HG02623 (cell line): Measurements from ENCODE around the gene FAM131A.

ENCODE experiments used
- ATAC-seq: cut with Tn5 transposase; IDR thresholded peaks from one replicate; pipeline ENCODE4 v1.9.1; 2021; ENCODE audit warnings: moderate library complexity; ENCODE audit not compliant: unreplicated experiment

Gene FAM131A

DNA sequence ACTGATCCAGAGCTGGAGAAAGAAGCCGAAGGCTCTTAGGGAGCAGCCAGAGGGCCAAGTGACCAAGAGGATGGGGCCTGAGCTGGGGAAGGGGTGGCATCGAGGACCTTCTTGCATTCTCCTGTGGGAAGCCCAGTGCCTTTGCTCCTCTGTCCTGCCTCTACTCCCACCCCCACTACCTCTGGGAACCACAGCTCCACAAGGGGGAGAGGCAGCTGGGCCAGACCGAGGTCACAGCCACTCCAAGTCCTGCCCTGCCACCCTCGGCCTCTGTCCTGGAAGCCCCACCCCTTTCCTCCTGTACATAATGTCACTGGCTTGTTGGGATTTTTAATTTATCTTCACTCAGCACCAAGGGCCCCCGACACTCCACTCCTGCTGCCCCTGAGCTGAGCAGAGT lies 52.0 kb downstream of the FAM131A start:
- no peak for ATAC-seq

- no peak for ATAC-seq
Measured at GRCh38 chr3:184389935-184390528, 52.6 kb downstream of the FAM131A start.

DNA sequence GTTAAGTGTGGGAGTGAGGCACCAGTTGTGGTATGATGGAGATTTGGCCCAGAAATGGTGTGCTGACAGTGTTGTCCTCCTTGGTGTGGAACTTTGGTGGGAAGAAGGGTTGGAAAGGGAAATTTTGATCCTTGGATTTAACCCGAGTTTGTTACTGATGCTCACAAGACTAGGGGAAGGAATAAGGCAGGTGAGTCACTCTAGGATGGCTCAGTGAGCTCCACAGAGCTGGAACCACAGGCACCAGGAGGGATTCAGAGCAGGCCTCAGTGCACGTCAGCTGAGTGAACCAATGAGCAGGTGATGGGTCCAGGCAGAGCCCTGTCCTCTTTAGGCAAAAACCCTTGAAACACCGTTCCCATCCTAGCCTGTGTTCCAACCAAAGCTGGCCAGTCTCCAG lies 53.9 kb downstream of the FAM131A start:
- ATAC-seq: no peak

GRCh38 chr3:184395320-184395660 lies 57.9 kb downstream of the FAM131A start:
- no peak for ATAC-seq
